Spleen (tissue), 7 donors: ENCODE results near the gene ALG1.

Source experiments
- CTCF ChIP-seq, 11 experiments: fragments of 200-600 bp in 7 of 11; fragments of 450-650 bp in 4 of 11; sonication (generic) in 4 of 11; IDR thresholded peaks in 8 of 11; conservative IDR thresholded peaks in 3 of 11; 1 replicate in 7 of 11; 2 replicates in 4 of 11; pipeline versions ENCODE4 v1.4.0 to v1.8.0; 2016 to 2021; ENCODE audit warnings: antibody characterized with exemption in 11 of 11, inconsistent platforms in 4 of 11, mild to moderate bottlenecking in 1 of 11
- POLR2A ChIP-seq, 3 donors: fragments of 450-650 bp; IDR thresholded peaks; one replicate each; pipeline ENCODE4 v1.5.1; 2017; ENCODE audit warnings: antibody characterized with exemption in 3 of 3, mild to moderate bottlenecking in 1 of 3
- POLR2AphosphoS5 ChIP-seq, 3 donors: sonication (generic); formaldehyde crosslinking; IDR thresholded peaks; one replicate each; pipeline ENCODE4 v1.5.1; 2017; ENCODE audit warnings: antibody characterized with exemption in 3 of 3
- donor health status: DM: no; HTN: no; CAD: no; lungs with moderate emphysema.
- donor health status: DM: no; HTN: no; CAD: no.
- donor health status: DM: no; HTN: no; CAD: no.

- TF ChIP-seq CTCF (IDR thresholded peaks at IDR 0.05 in 8 of 11, conservative IDR thresholded peaks at IDR 0.05 in 3 of 11) (no peak), POLR2A (IDR thresholded peaks at IDR 0.05) (no peak), POLR2AphosphoS5 (IDR thresholded peaks at IDR 0.05) (no peak)
Measured at GRCh38 chr16:5044011-5044540, 27.6 kb upstream of the ALG1 start.
